ENCODE results near the gene DCTPP1. TPM values are rescaled to one million over a fixed set of nuclear protein-coding genes. Genes with fewer than 3 reads are reported as not detected.

The DCTPP1 gene
- 10.4 and 38.0 TPM in 2 replicates for total RNA-seq

DNA sequence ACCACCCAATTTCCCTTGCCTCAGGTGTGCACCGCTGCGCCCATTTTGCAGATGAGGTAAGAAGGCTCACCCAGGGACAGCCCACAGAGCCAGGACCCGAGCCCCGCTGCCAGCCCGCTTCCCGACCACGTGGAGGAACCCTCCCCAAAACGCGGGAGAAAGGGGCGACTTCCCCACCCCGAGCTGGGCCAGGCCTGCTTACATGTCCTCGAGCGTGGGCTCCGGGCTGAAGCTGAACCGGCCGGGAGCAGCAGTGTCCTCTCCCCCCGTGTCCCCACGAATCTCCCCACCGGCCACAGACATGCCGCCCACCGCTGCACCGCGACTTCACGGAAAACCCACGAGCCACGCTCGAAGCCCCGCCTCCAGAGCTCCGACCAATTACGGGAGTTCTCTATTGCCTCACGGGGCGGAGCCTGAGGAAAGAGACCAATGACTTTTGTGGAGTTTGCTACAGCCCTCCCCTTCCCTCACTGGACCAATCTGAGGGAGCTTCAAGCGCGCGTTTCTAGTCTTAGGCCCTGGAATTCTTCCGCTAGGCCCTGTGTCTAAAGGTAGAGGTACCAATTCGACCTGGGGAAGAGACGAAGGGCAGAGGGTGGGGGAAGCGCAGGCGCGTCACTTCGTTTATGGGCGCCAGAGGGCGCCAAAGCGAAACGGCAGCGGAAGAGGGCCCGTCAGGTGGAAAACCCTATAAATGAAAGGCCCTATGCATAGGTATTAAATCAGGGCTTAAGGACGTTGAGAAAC, at the start of gene DCTPP1:
Gene DCTPP1, minus strand, starts transcription at position 353 of the 750 bp plus-strand sequence. Its CDS starts 50 bp downstream, at position 303.

DNA sequence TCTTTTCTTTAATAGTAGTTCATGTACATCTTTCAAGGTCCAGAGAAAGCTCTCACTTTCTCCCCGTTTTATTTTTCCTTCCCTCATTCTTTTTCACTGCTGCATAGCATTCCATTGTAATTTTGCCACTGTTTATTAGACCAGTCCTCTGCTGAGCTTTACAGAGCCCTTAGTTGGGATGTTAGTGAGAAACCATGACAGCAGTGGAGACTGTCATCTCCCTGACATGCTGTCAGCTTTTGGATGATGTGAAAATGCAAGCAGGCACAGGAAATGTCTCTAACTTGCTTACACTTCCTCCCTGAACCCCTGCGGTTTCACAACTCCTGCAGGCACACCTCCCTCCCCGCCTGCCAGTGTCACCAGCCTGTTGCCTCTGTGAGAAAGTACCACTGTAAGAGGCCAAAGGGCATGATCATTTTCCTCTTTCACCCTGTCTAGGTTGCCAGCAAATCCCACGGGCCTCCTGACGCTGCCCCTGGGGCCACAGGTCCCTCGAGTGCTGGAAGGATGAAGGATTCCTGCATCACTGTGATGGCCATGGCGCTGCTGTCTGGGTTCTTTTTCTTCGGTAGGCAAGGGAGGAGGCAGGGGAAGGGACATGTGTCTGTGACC, 42.6 kb upstream of the DCTPP1 start, which contains the start of gene ITGAL:
Gene ITGAL, plus strand, starts transcription at position 415 of the 615 bp plus-strand sequence. Its CDS starts 96 bp downstream, at position 511.

DNA sequence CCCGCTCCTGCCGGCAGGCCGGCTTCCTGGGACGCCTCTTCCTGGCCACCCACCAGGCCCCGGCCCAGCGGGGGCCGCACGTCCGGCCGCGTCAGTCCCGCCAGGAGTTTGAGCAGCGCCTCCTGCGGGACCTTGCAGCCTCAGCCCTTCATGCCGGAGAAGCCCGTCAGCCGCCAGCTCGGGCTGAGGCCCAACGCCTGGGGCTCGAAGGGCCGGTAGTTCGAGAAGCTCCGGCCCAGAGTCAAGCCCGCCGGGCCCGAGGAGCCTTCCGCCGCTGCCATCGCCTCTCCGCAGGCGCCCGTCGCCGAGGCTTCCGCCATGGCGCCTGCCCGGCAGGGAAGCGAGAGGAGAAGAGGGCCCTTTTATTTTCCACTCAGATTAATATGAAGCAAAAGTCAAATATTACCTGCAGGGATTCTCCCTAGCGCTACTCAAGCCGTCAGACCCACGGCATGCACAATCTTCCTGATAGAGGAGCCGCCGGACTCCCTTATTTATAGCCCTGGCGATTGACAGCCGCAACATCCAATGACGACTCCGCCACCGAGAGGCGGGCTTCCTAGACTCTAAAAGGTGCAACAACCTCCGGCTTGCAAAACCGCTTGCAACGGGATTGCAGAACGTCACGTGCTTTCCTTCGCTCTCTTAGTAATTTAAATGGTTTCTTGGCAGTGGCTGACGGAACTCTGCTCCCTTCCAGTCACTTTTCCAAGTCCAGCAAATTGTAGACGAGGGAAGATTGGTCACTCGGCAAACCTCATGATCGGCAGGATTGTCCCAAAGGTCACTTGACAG, 15.8 kb upstream of the DCTPP1 start, which contains the start of gene SEPHS2:
Gene SEPHS2, minus strand, starts transcription at position 467 of the 795 bp plus-strand sequence. Its CDS starts 147 bp downstream, at position 320.

DNA sequence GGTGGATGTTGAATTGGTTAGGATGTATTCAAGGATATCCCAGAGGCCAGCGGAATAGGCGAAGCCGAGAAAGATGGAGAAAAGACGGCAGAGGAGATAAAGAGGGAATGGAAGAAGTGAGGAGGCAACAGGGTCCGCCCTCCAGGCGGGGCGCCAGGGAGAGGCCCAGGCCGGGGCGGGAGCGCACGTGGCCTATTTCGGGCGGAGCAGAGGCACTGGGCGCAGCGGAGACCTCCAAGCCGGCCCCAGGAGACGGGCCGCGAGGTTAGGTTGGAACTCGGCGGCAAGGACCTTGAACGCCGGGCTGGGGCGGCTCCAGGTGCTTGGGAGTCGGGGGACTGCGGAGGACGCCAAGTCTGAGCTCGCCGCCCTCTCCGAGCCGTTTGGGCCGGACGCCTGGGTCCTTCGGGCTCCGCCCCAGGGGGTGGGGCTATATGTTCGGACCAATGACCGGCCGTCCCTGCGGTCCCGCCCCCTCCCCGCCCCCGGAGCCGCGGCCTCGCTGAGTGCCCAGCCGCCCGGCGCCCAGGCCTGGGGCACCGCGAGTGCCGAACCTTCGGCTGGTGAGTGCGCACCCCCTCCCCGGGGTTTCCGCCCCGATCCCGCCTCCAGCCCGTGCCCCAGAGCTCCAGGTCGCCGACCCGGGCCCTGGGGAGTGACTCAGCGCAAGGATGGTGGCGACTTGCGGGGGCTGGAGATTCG, 22.6 kb downstream of the DCTPP1 start, which contains the start of gene ZNF771:
Gene ZNF771, plus strand, starts transcription at position 505 of the 702 bp plus-strand sequence. CDS start 448 bp downstream, outside the sequence.

DNA sequence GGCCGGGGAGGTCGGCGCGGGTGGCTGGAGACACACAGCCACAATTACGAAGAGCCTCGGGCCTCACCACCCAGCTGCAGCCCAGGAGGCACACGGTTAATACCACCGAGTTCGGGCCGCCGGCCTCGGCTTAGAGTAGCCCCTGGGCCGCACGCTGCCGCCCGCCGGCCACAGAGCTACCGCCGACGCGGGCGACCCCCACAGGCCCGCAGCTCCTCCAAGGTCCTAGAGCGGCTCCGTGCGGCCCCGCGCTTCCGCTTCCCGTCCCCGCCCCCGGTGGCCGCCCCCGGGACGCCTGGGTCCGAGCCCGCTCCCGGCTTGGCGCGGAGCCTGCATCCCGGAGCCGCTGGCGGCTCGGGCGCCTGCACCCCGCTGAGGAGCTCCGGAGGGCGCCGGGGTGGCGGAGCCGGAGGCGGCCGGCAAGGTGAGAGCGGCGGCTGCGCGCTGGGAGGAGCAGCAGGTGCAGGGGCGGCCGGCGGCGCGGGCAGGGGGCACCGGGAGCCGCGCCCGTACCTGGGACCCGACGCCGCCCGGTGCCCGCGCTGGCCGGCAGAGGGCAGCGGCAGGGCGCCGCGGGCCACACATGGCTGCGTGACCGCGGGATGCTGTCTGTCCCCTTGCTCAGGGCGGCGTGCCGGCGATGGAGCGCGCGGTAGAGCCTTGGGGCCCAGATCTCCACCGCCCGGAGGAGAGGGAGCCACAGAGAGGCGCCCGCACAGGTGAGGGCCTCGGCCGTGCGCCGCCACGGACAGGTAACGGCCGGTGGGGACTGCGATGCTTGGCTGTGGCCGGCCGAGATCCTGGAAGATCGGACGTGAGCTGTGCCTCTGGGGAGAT, 34.5 kb downstream of the DCTPP1 start, which contains the start of gene ZNF48:
Gene ZNF48, plus strand, starts transcription at position 266 of the 837 bp plus-strand sequence. Its CDS starts 375 bp downstream, at position 641.

DNA sequence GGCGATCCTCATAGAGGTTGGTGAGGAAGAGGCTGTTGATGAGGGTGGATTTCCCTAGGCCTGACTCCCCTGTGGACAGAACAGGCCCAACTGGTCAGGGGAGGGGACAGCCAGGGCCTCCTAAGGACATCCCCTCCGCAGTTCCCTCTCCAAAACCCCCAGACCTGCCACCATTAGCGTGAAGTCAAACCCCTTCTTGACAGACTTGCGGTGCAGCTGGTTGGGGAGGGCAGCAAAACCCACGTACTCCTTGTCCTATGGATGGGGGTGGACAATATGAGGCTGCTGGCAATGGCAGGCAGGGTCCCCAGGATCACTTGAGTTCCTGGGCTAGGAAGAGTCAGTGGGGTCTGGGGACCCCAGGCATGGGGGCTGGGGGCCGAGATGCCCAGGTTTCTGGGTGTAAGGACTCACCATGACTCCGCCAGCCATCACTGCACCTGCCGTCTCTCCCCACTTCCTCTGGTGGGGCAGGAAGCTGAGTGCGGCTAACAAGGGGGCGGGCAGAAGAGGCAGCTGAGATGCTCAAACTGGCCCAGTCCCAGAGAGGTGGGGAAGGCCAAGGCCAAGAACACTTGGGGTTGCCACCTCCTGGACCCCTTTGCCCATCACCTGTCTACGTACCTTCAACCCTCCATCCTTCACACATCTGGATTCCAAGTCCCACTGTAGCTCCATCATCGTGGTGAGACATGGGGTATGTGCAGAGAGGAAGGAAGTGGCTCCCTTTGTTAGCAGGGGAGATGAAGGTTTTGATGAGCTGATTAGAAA, 47.5 kb downstream of the DCTPP1 start, which contains the start of gene SEPTIN1:
Gene SEPTIN1, minus strand, starts transcription at position 451 of the 771 bp plus-strand sequence. Its CDS starts 19 bp downstream, at position 432.

DNA sequence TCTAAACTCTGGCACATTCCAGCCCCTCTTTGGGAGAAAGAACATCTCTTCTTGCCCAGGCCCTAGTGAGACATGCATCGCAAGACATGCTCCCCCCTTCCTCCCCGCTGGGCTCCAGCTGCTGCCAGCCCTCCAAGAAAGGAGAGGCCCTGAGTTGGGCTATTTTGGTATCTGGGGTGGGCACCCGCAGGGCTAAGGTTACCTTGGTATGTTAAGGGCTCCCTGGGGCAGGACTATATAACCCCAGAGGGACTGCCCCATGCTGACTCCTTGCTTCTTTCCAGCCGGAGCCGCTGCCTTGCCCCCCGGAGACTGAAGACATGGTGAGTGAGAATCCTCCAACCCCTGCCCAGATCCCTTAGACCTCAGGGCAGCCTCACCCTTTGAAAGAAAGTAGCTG, 55.3 kb downstream of the DCTPP1 start, which contains the start of gene MYL11:
Gene MYL11, plus strand, starts transcription at position 265 of the 400 bp plus-strand sequence. Its CDS starts 56 bp downstream, at position 321.

Other genes starting within 250 kb of the DCTPP1 start
- 0.28 and 3.3 TPM in 2 replicates for gene CORO1A, start 246.4 kb downstream of the DCTPP1 start, total RNA-seq
- 126 and 208 TPM in 2 replicates for gene BOLA2B, start 236.4 kb downstream of the DCTPP1 start, total RNA-seq
- 13.5 and 18.8 TPM in 2 replicates for gene SLX1A, start 236.2 kb downstream of the DCTPP1 start, total RNA-seq
- gene SULT1A3, start 230.8 kb downstream of the DCTPP1 start, total RNA-seq, result 1.9 and 2.3 TPM in 2 replicates
- 0.58 and 1.4 TPM in 2 replicates for gene NPIPB13, start 181.6 kb downstream of the DCTPP1 start, total RNA-seq
- gene CD2BP2, start 74.7 kb downstream of the DCTPP1 start, total RNA-seq, result 27.3 and 45.8 TPM in 2 replicates
- gene TBC1D10B, start 59.5 kb downstream of the DCTPP1 start, total RNA-seq, result 19.2 and 38.0 TPM in 2 replicates
- not detected in 2 replicates for gene MYL11, start 55.2 kb downstream of the DCTPP1 start, total RNA-seq
- gene SEPTIN1, start 47.5 kb downstream of the DCTPP1 start, total RNA-seq, result not detected in 2 replicates
- gene ZNF48, start 34.6 kb downstream of the DCTPP1 start, total RNA-seq, result 6.5 and 6.8 TPM in 2 replicates
- 12.7 and 21.1 TPM in 2 replicates for gene ZNF771, start 22.4 kb downstream of the DCTPP1 start, total RNA-seq
- 6.5 and 28.4 TPM in 2 replicates for gene SEPHS2, start 15.8 kb upstream of the DCTPP1 start, total RNA-seq
- not detected in 2 replicates for gene ITGAL, start 42.7 kb upstream of the DCTPP1 start, total RNA-seq
- gene ZNF768, start 96.5 kb upstream of the DCTPP1 start, total RNA-seq, result 18.0 and 19.4 TPM in 2 replicates
- gene ZNF747, start 104.8 kb upstream of the DCTPP1 start, total RNA-seq, result 8.6 and 10.4 TPM in 2 replicates
- 4.2 and 4.4 TPM in 2 replicates for gene ZNF764, start 128.3 kb upstream of the DCTPP1 start, total RNA-seq
- gene ZNF688, start 141.7 kb upstream of the DCTPP1 start, total RNA-seq, result 5.6 and 12.7 TPM in 2 replicates
- gene ZNF785, start 155.7 kb upstream of the DCTPP1 start, total RNA-seq, result 7.3 and 8.1 TPM in 2 replicates
- 2.3 and 5.2 TPM in 2 replicates for gene ZNF689, start 180.4 kb upstream of the DCTPP1 start, total RNA-seq
- gene PRR14, start 220.9 kb upstream of the DCTPP1 start, total RNA-seq, result 4.4 and 5.9 TPM in 2 replicates
- 12.1 and 22.0 TPM in 2 replicates for gene FBRS, start 228.4 kb upstream of the DCTPP1 start, total RNA-seq

Measured in regular cardiac myocyte (primary cell).